Cardiac fibroblast (primary cell): ENCODE data around the gene LHX4.

Experiments
- DNase-seq, 2 donors: peaks; one replicate each; pipeline versions ENCODE4 v3.0.0 to v3.0.0-alpha.2; 2010; ENCODE audit warnings: low read depth in 2 of 2
- H3K4me3 ChIP-seq, 2 donors: replicated peaks in 1 of 2; 1 replicate in 1 of 2; 2 replicates in 1 of 2; pipeline ENCODE4 v1.5.1; 2011; ENCODE audit warnings: low read depth in 2 of 2, low read length in 2 of 2, mild to moderate bottlenecking in 2 of 2, moderate library complexity in 1 of 2
- CTCF ChIP-seq: IDR thresholded peaks from one replicate; pipeline ENCODE4 v1.5.1; 2011; ENCODE audit warnings: low read depth, mild to moderate bottlenecking, low read length, inconsistent platforms

Gene LHX4

GRCh38 chr1:180261030-180261429 lies 31.0 kb downstream of the LHX4 start:
- DNase-seq: no peak
- TF ChIP-seq CTCF: no peak
- H3K4me3 ChIP-seq: no peak overlapping the region

GRCh38 chr1:180261524-180262155 lies 31.6 kb downstream of the LHX4 start:
- no peak overlapping the region for H3K4me3 ChIP-seq
- DNase-seq: peak in 1 of 2 donors; percentile 32
- TF ChIP-seq CTCF: no peak

- TF ChIP-seq CTCF: no peak
- no peak overlapping the region for H3K4me3 ChIP-seq
- peak; percentile 26 to 38 for DNase-seq
Observed at GRCh38 chr1:180262628-180263488, 32.8 kb downstream of the LHX4 start.

GRCh38 chr1:180264595-180264994 lies 34.5 kb downstream of the LHX4 start:
- H3K4me3 ChIP-seq: no peak overlapping the region
- DNase-seq: no peak
- TF ChIP-seq CTCF: no peak

- no peak for TF ChIP-seq CTCF
- H3K4me3 ChIP-seq: no peak overlapping the region
- no peak for DNase-seq
Observed at GRCh38 chr1:180265201-180265600, 35.1 kb downstream of the LHX4 start.

- no peak for DNase-seq
- H3K4me3 ChIP-seq: no peak overlapping the region
- no peak for TF ChIP-seq CTCF
Observed at GRCh38 chr1:180265871-180266270, 35.8 kb downstream of the LHX4 start.
